H1 (cell line): ENCODE measurements around the gene MLLT6. TPM values are rescaled to one million over a fixed set of nuclear protein-coding genes. Genes with fewer than 3 reads are reported as not detected.

Experiments
- CTCF ChIA-PET: fragments of 300-600 bp; sonication (Branson Sonifier 250); formaldehyde crosslinking; loops from one replicate; lab custom pipeline; 2021; ENCODE audit not compliant: partially characterized antibody; lab: Charles Lee
- POLR2A ChIA-PET: fragments of 300-600 bp; sonication (Branson Sonifier 250); formaldehyde crosslinking; loops from one replicate; lab custom pipeline; 2021; ENCODE audit warnings: inconsistent platforms; ENCODE audit not compliant: partially characterized antibody; lab: Charles Lee
- DNase-seq, 2 experiments: peaks; one replicate each; pipeline versions ENCODE4 v3.0.0 to v3.0.0-alpha.2; 2010 to 2022; ENCODE audit warnings: low spot score in 2 of 2, low read depth in 1 of 2, mixed read lengths in 1 of 2
- FAIRE-seq: peaks from 2 replicates; lab custom pipeline; 2011; peaks lifted over from hg19 to GRCh38; lab: Jason Lieb, UNC
- H2AFZ ChIP-seq: 2 replicates; pipeline ENCODE4 v1.8.1; 2012; ENCODE audit warnings: low read length, inconsistent platforms
- H2AK5ac ChIP-seq: 2 replicates; pipeline ENCODE4 v1.6.1; 2013; ENCODE audit warnings: low read depth, low read length
- H2BK120ac ChIP-seq: replicated peaks from 2 replicates; pipeline ENCODE3; 2013; ENCODE audit warnings: low read depth, low read length, inconsistent platforms
- H2BK12ac ChIP-seq: 2 replicates; pipeline ENCODE4 v1.6.1; 2013; ENCODE audit warnings: low read depth, low read length
- H2BK15ac ChIP-seq: 2 replicates; pipeline ENCODE4 v1.6.1; 2013; ENCODE audit warnings: low read length
- H2BK20ac ChIP-seq: 2 replicates; pipeline ENCODE4 v1.6.1; 2013; ENCODE audit warnings: low read length
- H2BK5ac ChIP-seq: 2 replicates; pipeline ENCODE4 v1.6.1; 2013; ENCODE audit warnings: low read depth, low read length
- H3K14ac ChIP-seq: 2 replicates; pipeline ENCODE4 v1.6.1; 2013; ENCODE audit warnings: inconsistent platforms; ENCODE audit not compliant: insufficient read length
- H3K18ac ChIP-seq: 2 replicates; pipeline ENCODE4 v1.6.1; 2013; ENCODE audit warnings: low read length; ENCODE audit errors: extremely low read depth
- H3K23ac ChIP-seq: 2 replicates; pipeline ENCODE4 v1.6.1; 2013; ENCODE audit warnings: inconsistent platforms; ENCODE audit not compliant: insufficient read length
- H3K23me2 ChIP-seq: 2 replicates; pipeline ENCODE4 v1.6.1; 2013; ENCODE audit warnings: low read depth, low read length
- H3K27ac ChIP-seq: 2 replicates; pipeline ENCODE4 v1.6.1; 2011; ENCODE audit warnings: low read depth, low read length, inconsistent platforms
- H3K27me3 ChIP-seq, 4 experiments: replicated peaks in 1 of 4; 1 replicate in 1 of 4; 2 replicates in 3 of 4; pipeline versions ENCODE4 v1.6.1 to v1.8.1; 2011 to 2013; ENCODE audit warnings: low read length in 3 of 4, mild to moderate bottlenecking in 3 of 4, inconsistent platforms in 2 of 4, mixed read lengths in 2 of 4, moderate library complexity in 1 of 4; ENCODE audit not compliant: control insufficient read depth in 3 of 4, insufficient read depth in 3 of 4; ENCODE audit errors: extremely low read depth in 1 of 4
- H3K36me3 ChIP-seq, 4 experiments: 2 replicates each; pipeline versions ENCODE4 v1.6.1 to v1.8.1; 2011 to 2013; ENCODE audit warnings: mild to moderate bottlenecking in 4 of 4, low read length in 3 of 4, moderate library complexity in 2 of 4, control low read depth in 1 of 4, inconsistent platforms in 1 of 4; ENCODE audit not compliant: insufficient read depth in 4 of 4, control insufficient read depth in 2 of 4
- H3K4ac ChIP-seq: replicated peaks from 2 replicates; pipeline ENCODE3; 2013; ENCODE audit warnings: low read length, low read depth, mixed read lengths, inconsistent platforms; ENCODE audit not compliant: insufficient read length
- H3K4me1 ChIP-seq, 4 experiments: replicated peaks in 1 of 4; 1 replicate in 1 of 4; 2 replicates in 3 of 4; pipeline versions ENCODE4 v1.6.1 to v1.8.1; 2011 to 2013; ENCODE audit warnings: low read length in 3 of 4, inconsistent platforms in 2 of 4, mixed read lengths in 1 of 4; ENCODE audit not compliant: insufficient read depth in 4 of 4, control insufficient read depth in 3 of 4
- H3K4me2 ChIP-seq, 2 experiments: 2 replicates each; pipeline versions ENCODE4 v1.6.1 to v1.8.1; 2011 to 2013; ENCODE audit warnings: low read depth in 2 of 2, low read length in 2 of 2, control low read depth in 1 of 2, inconsistent platforms in 1 of 2, mild to moderate bottlenecking in 1 of 2; ENCODE audit not compliant: insufficient read depth in 1 of 2
- H3K4me3 ChIP-seq, 4 experiments: fragments of 200-600, 300-600 bp in 1 of 4; sonication (generic), shearing (Covaris generic), sonication (Bioruptor Twin) in 1 of 4; 2 replicates each; pipeline versions ENCODE4 v1.5.1 to v1.8.1; 2011 to 2016; ENCODE audit warnings: low read length in 4 of 4, low read depth in 3 of 4, control low read depth in 2 of 4, inconsistent platforms in 2 of 4, mild to moderate bottlenecking in 2 of 4, mixed read lengths in 1 of 4, moderate library complexity in 1 of 4; ENCODE audit not compliant: insufficient read depth in 2 of 4; ENCODE audit errors: extremely low read depth in 1 of 4
- H3K56ac ChIP-seq: replicated peaks from 2 replicates; pipeline ENCODE3; 2013; ENCODE audit warnings: low read depth, mild to moderate bottlenecking, mixed read lengths, low read length, inconsistent platforms; ENCODE audit not compliant: insufficient read length
- H3K79me1 ChIP-seq: 2 replicates; pipeline ENCODE4 v1.6.1; 2013; ENCODE audit warnings: low read depth, low read length, control low read depth
- H3K79me2 ChIP-seq, 2 experiments: 2 replicates each; pipeline versions ENCODE4 v1.6.1 to v1.8.1; 2012 to 2013; ENCODE audit warnings: low read length in 2 of 2, mild to moderate bottlenecking in 2 of 2, inconsistent platforms in 1 of 2; ENCODE audit not compliant: insufficient read depth in 2 of 2, control insufficient read depth in 1 of 2
- H3K9ac ChIP-seq, 4 experiments: replicated peaks in 1 of 4; 1 replicate in 1 of 4; 2 replicates in 3 of 4; pipeline versions ENCODE4 v1.6.1 to v1.8.1; 2011 to 2013; ENCODE audit warnings: low read depth in 3 of 4, low read length in 3 of 4, control low read depth in 2 of 4, mild to moderate bottlenecking in 2 of 4, moderate library complexity in 2 of 4, inconsistent platforms in 1 of 4; ENCODE audit errors: extremely low read depth in 1 of 4
- H3K9me3 ChIP-seq, 2 experiments: 2 replicates each; pipeline versions ENCODE4 v1.6.1 to v1.8.1; 2012 to 2013; ENCODE audit warnings: mild to moderate bottlenecking in 2 of 2, moderate library complexity in 2 of 2, control low read depth in 1 of 2, inconsistent platforms in 1 of 2, low read depth in 1 of 2, low read length in 1 of 2, mixed read lengths in 1 of 2; ENCODE audit not compliant: insufficient read depth in 2 of 2
- H4K20me1 ChIP-seq, 2 experiments: replicated peaks in 1 of 2; 2 replicates each; pipeline versions ENCODE3 to v1.8.1; 2011 to 2013; ENCODE audit warnings: inconsistent platforms in 2 of 2, low read length in 2 of 2, mild to moderate bottlenecking in 1 of 2; ENCODE audit not compliant: insufficient read depth in 2 of 2, control insufficient read depth in 1 of 2
- H4K5ac ChIP-seq: 2 replicates; pipeline ENCODE4 v1.6.1; 2013; ENCODE audit warnings: low read length, low read depth, mixed read lengths, inconsistent platforms; ENCODE audit not compliant: insufficient read length
- H4K8ac ChIP-seq: 2 replicates; pipeline ENCODE4 v1.8.0; 2013; ENCODE audit warnings: mild to moderate bottlenecking, moderate library complexity, low read length, inconsistent platforms; ENCODE audit not compliant: insufficient read depth; ENCODE audit errors: extremely low read depth
- H4K91ac ChIP-seq: replicated peaks from 2 replicates; pipeline ENCODE3; 2013; ENCODE audit warnings: low read length, mixed read lengths, inconsistent platforms; ENCODE audit not compliant: insufficient read length
- ASH2L ChIP-seq: fragments of 200-600, 300-600 bp; sonication (generic); IDR thresholded peaks from one replicate; pipeline ENCODE4 v1.7.1; 2017; ENCODE audit warnings: low read length
- BRCA1 ChIP-seq: IDR thresholded peaks from 2 replicates; pipeline ENCODE4 v1.6.1; 2012; ENCODE audit warnings: low read depth, low read length, improper control_type of control experiment
- CHD1 ChIP-seq: IDR thresholded peaks from 2 replicates; pipeline ENCODE4 v1.6.1; 2012; ENCODE audit warnings: low read depth, low read length, improper control_type of control experiment
- CREB1 ChIP-seq: IDR thresholded peaks from 2 replicates; pipeline ENCODE4 v1.6.1; 2012; ENCODE audit warnings: inconsistent platforms
- CTCF ChIP-seq, 3 experiments: IDR thresholded peaks; 1 replicate in 2 of 3; 2 replicates in 1 of 3; pipeline versions ENCODE4 v1.5.1 to v1.6.1; 2011; ENCODE audit warnings: low read length in 3 of 3, mild to moderate bottlenecking in 3 of 3, inconsistent platforms in 2 of 3, low read depth in 1 of 3, moderate library complexity in 1 of 3; ENCODE audit not compliant: insufficient read depth in 1 of 3; ENCODE audit errors: control extremely low read depth in 1 of 3
- E2F6 ChIP-seq: IDR thresholded peaks from 2 replicates; pipeline ENCODE4 v1.6.1; 2012; ENCODE audit warnings: inconsistent platforms
- FOSL1 ChIP-seq: IDR thresholded peaks from 2 replicates; pipeline ENCODE4 v1.6.1; 2011; ENCODE audit warnings: mild to moderate bottlenecking, low read depth, low read length, moderate library complexity; ENCODE audit not compliant: insufficient read depth
- GABPA ChIP-seq: IDR thresholded peaks from 2 replicates; pipeline ENCODE4 v1.6.1; 2011; ENCODE audit warnings: mild to moderate bottlenecking, low read length, moderate library complexity, borderline replicate concordance; ENCODE audit not compliant: insufficient read depth
- HDAC2 ChIP-seq, 2 experiments: fragments of 300-600 bp in 1 of 2; sonication (generic) in 1 of 2; IDR thresholded peaks; 2 replicates each; pipeline ENCODE4 v1.6.1; 2011 to 2012; ENCODE audit warnings: low read depth in 2 of 2, low read length in 2 of 2, mild to moderate bottlenecking in 2 of 2, moderate library complexity in 2 of 2, borderline replicate concordance in 1 of 2, inconsistent platforms in 1 of 2
- WGBS, 2 experiments: shearing (Covaris generic) in 1 of 2; methylation state at CpG; one replicate each; pipeline versions ENCODE4 v1.1.6 to v1.1.7; 2013 to 2015; ENCODE audit warnings: low lambda C conversion rate in 2 of 2, mixed read lengths in 2 of 2, inconsistent platforms in 1 of 2, low coverage in 1 of 2, missing lambda C conversion rate in 1 of 2; ENCODE audit not compliant: insufficient replicate concordance in 2 of 2, insufficient coverage in 1 of 2, insufficient read length in 1 of 2; ENCODE audit errors: extremely low coverage in 1 of 2, missing lambda C conversion rate in 1 of 2; 5-methylcytosine and 5-hydroxymethylcytosine counted together
- polyA plus RNA-seq, 7 experiments: library from polyadenylated mRNA; depleted of rRNA in 3 of 7; stranded (reverse) in 5 of 7; unstranded in 2 of 7; fragments of >200 nt in 5 of 7; fragments of 200-250 nt in 2 of 7; gene quantifications; 1 replicate in 5 of 7; 2 replicates in 1 of 7; 4 replicates in 1 of 7; pipeline versions ENCODE4 v1.2.1 to v1.2.3, GENCODE V29; 2011 to 2013; ENCODE audit warnings: missing spikeins in 2 of 7, mixed read lengths in 2 of 7
- total RNA-seq: library from RNA; stranded (reverse); fragmentation: NEBNext Ultra II Directional; extraction: Animal tissue kit (Norgen Biotek cat#: 25700); gene quantifications from 2 replicates; pipeline ENCODE4 v1.2.1, GENCODE V29; 2021

The MLLT6 gene
- total and polyA plus RNA-seq, 2 of the 8 experiments (the other 6 are each of a cell fraction or from before 2014, with no cell fraction given), result 6.5 to 8.0 TPM

- no peaks in the 10 kb centered on the region for H3K79me2 ChIP-seq
- H3K4me1 ChIP-seq, result peaks cover 4 to 28% (median 16%) of the 10 kb centered on the region in 4 experiments; a peak in 6 of 7 replicates
- H4K8ac ChIP-seq, result no peak overlapping the region
- peaks cover 0 to 9% of the 10 kb centered on the region in 2 experiments for H4K20me1 ChIP-seq
- ChIA-PET POLR2A (interaction anchor here (0.6 to 3.8 kb wide), 15 partner anchors 9 to 334 kb away, joined by 3 to 18 read pairs (median 4); partner anchors contain the start of gene SRCIN1), CTCF (interaction anchor here (0.7 to 29.5 kb wide), 42 partner anchors 10 to 507 kb away, joined by 3 to 795 read pairs (median 6); partner anchors contain the start of gene SRCIN1)
- no peaks in the 10 kb centered on the region for H3K9me3 ChIP-seq
- no peak overlapping the region for H2BK15ac ChIP-seq
- H4K91ac ChIP-seq, result no peak overlapping the region
- H3K4me2 ChIP-seq, result no peak overlapping the region
- H3K36me3 ChIP-seq, result no peaks in the 10 kb centered on the region
- DNase-seq (peak; percentile 51 to 78), FAIRE-seq (no peak)
- 50% methylated on average over 7 of the region's 7 CpGs; no CpG with 5 or more reads in 1 of the 2 experiments for WGBS, 2 experiments
- H3K4me3 ChIP-seq, result no peak overlapping the region
- H3K18ac ChIP-seq, result no peak overlapping the region
- H3K23ac ChIP-seq, result no peak overlapping the region
- no peak overlapping the region for H2BK5ac ChIP-seq
- no peak overlapping the region for H3K14ac ChIP-seq
- H4K5ac ChIP-seq, result no peak overlapping the region
- H2AFZ ChIP-seq, result no peak overlapping the region
- no peak overlapping the region for H3K27ac ChIP-seq
- no peak overlapping the region for H3K56ac ChIP-seq
- no peak overlapping the region for H3K4ac ChIP-seq
- no peak overlapping the region for H2BK12ac ChIP-seq
- H2BK120ac ChIP-seq, result no peak overlapping the region
- H2BK20ac ChIP-seq, result no peak overlapping the region
- H3K79me1 ChIP-seq, result no peaks in the 10 kb centered on the region
- no peak overlapping the region for H3K9ac ChIP-seq
- no peak overlapping the region for H2AK5ac ChIP-seq
- H3K27me3 ChIP-seq, result peaks cover 26 to 49% (median 46%) of the 10 kb centered on the region in 4 experiments
- no peaks in the 10 kb centered on the region for H3K23me2 ChIP-seq
- peak; percentile 98 to 100 (median 99) for TF ChIP-seq CTCF (IDR thresholded peaks at IDR 0.05; ENCODE audit: control extremely low read depth in 1 of 3, insufficient read depth in 1 of 3, low read depth in 1 of 3, low read length in 3 of 3)
- no peak for TF ChIP-seq CREB1
- no peak for TF ChIP-seq BRCA1
- TF ChIP-seq CHD1, result no peak
- peak in 1 of 2 experiments; percentile 96; a peak in 1 of 4 replicates for TF ChIP-seq HDAC2 (IDR thresholded peaks at IDR 0.05; ENCODE audit: borderline replicate concordance in 1 of 2, low read depth in 2 of 2, low read length in 2 of 2)
- TF ChIP-seq E2F6, result no peak
- TF ChIP-seq ASH2L, result no peak
- 0 out of 2 replicates have a peak, but pooled peaks have one; percentile 24 for TF ChIP-seq GABPA
- TF ChIP-seq FOSL1, result no peak
These were observed 37.8 kb upstream of the MLLT6 start for GRCh38 chr17:38667099-38667786.
